ENCODE results near the gene ZC3H10.
"Not testable (repeated sequence)": the region's sequence is repeated elsewhere in the genome, so short reads cannot be mapped to it uniquely, and the experiment has no call there.

GRCh38 chr12:56156464-56157200 is 38.6 kb downstream of the ZC3H10 start:
- TF ChIP-seq CTCF (IDR thresholded peaks at IDR 0.05; ENCODE audit: insufficient read depth, low read depth, low read length); EZH2 (IDR thresholded peaks at IDR 0.05; ENCODE audit: insufficient read depth, low read length): not testable (repeated sequence)
